ENCODE measurements around the gene KRT31. TPM values are rescaled to one million over a fixed set of nuclear protein-coding genes. Genes with fewer than 3 reads are reported as not detected.

Gene KRT31
- not detected in 2 replicates for total RNA-seq (ENCODE audit: low replicate concordance)

DNA sequence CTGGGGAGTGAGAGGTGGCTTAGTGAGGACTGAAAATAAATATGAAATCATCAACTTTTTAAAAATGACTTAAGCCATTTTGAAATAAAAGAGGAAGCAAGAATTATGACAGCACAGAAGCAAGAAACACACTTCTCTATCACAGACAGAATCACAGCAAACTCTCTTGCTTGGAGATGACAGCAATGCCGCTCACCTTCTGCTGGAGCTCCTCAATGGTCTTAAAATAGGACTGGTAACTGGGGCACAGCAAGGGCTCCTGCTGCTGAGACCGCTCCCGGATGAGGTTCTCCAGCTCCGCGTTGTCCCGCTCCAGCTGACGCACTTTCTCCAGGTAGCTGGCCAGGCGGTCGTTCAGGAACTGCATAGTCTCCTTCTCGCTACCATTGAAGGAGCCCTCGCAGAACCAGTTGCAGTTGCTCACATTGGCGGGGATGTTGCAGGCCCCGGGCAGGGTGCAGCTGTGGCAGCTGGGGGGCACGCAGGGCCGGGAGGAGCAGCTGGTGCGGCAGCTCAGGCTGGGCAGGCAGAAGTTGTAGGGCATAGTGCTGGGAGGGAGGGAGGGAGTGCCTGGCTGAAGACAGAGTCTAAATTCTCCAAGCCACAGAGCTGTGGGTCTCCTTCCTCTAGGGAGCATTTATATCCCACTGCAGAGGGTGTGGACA is at the start of gene KRT31:
TSS of gene KRT31 (minus strand) at position 613 of the 665 bp plus-strand sequence. CDS start at position 544, 69 bp downstream.
- no peak for DNase-seq (ENCODE audit: low spot score)
- Histone ChIP-seq H3K27ac (no peak within 1 kb of the TSS), H3K9ac (no peak within 1 kb of the TSS), H3K9me3 (ENCODE audit: low read depth) (no peaks in the 10 kb centered on the region), H4K20me1 (ENCODE audit: low read depth) (no peaks in the 10 kb centered on the region), H3K4me1 (no peaks in the 10 kb centered on the region), H3K27me3 (no peaks in the 10 kb centered on the region), H3K4me3 (no peak within 1 kb of the TSS), H2AFZ (replicated peaks) (no peak within 1 kb of the TSS), H3K36me3 (no peaks in the 10 kb centered on the region), H3F3A (ENCODE audit: low read depth) (no peaks in the 10 kb centered on the region), H3K4me2 (no peak within 1 kb of the TSS), H3K79me2 (ENCODE audit: low read depth) (no peaks in the 10 kb centered on the region)
- no peaks in the 10 kb centered on the region for H3K4me1 Mint-ChIP-seq
- no peaks in the 10 kb centered on the region for H3K36me3 Mint-ChIP-seq
- no peak within 1 kb of the TSS for H3K4me3 Mint-ChIP-seq
- TF ChIP-seq EZH2phosphoT487 (IDR thresholded peaks at IDR 0.05) (no peak), EZH2 (IDR thresholded peaks at IDR 0.05) (no peak)
- TF ChIP-seq, protein P1, sequence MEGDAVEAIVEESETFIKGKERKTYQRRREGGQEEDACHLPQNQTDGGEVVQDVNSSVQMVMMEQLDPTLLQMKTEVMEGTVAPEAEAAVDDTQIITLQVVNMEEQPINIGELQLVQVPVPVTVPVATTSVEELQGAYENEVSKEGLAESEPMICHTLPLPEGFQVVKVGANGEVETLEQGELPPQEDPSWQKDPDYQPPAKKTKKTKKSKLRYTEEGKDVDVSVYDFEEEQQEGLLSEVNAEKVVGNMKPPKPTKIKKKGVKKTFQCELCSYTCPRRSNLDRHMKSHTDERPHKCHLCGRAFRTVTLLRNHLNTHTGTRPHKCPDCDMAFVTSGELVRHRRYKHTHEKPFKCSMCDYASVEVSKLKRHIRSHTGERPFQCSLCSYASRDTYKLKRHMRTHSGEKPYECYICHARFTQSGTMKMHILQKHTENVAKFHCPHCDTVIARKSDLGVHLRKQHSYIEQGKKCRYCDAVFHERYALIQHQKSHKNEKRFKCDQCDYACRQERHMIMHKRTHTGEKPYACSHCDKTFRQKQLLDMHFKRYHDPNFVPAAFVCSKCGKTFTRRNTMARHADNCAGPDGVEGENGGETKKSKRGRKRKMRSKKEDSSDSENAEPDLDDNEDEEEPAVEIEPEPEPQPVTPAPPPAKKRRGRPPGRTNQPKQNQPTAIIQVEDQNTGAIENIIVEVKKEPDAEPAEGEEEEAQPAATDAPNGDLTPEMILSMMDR (IDR thresholded peaks at IDR 0.05), result no peak
- H3K27ac Mint-ChIP-seq, result no peak within 1 kb of the TSS
- H3K9me3 Mint-ChIP-seq, result no peaks in the 10 kb centered on the region
- peaks cover 5% of the 10 kb centered on the region for H3K27me3 Mint-ChIP-seq (ENCODE audit: insufficient read depth, low read depth)

DNA sequence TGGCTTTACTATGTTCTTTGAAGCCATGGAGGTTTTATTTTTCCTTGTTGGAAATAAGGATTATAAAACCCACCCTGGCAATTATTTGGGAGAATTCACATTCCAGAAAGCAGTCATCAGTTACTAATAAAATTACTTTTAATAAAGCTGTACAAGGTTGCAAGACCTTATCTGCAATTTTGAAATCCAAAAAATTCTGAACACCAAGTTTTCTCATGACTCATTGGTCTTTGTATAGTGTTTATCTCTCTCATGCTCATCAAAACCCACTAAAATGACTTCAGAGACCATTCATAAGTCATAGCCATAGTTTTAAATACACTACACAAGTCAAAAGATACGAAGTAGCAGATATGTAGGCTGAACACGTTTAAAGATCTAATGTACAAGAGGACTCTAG is 49.4 kb upstream of the KRT31 start:
- Histone ChIP-seq H3K79me2 (ENCODE audit: low read depth) (no peaks in the 10 kb centered on the region), H4K20me1 (ENCODE audit: low read depth) (no peaks in the 10 kb centered on the region), H3K27me3 (no peaks in the 10 kb centered on the region), H3K9ac (no peak overlapping the region), H3K36me3 (no peaks in the 10 kb centered on the region), H3F3A (ENCODE audit: low read depth) (no peaks in the 10 kb centered on the region), H2AFZ (replicated peaks) (no peak overlapping the region), H3K9me3 (ENCODE audit: low read depth) (no peaks in the 10 kb centered on the region), H3K4me2 (no peak overlapping the region), H3K27ac (no peak overlapping the region), H3K4me3 (no peak overlapping the region), H3K4me1 (no peaks in the 10 kb centered on the region)
- peaks cover 7% of the 10 kb centered on the region for H3K27me3 Mint-ChIP-seq (ENCODE audit: insufficient read depth, low read depth)
- no peak overlapping the region for H3K27ac Mint-ChIP-seq
- no peaks in the 10 kb centered on the region for H3K4me1 Mint-ChIP-seq
- DNase-seq (ENCODE audit: low spot score), result no peak
- TF ChIP-seq, protein P1 (IDR thresholded peaks at IDR 0.05), result no peak
- TF ChIP-seq EZH2 (IDR thresholded peaks at IDR 0.05) (no peak), EZH2phosphoT487 (IDR thresholded peaks at IDR 0.05) (no peak)
- no peaks in the 10 kb centered on the region for H3K36me3 Mint-ChIP-seq
- H3K4me3 Mint-ChIP-seq, result no peak overlapping the region
- peaks cover 9% of the 10 kb centered on the region for H3K9me3 Mint-ChIP-seq

- Histone ChIP-seq H4K20me1 (ENCODE audit: low read depth) (no peaks in the 10 kb centered on the region), H3F3A (ENCODE audit: low read depth) (no peaks in the 10 kb centered on the region), H3K36me3 (no peaks in the 10 kb centered on the region), H2AFZ (replicated peaks) (no peak overlapping the region), H3K9ac (no peak overlapping the region), H3K27me3 (no peaks in the 10 kb centered on the region), H3K4me1 (no peaks in the 10 kb centered on the region), H3K9me3 (ENCODE audit: low read depth) (no peaks in the 10 kb centered on the region), H3K4me2 (no peak overlapping the region), H3K27ac (no peak overlapping the region), H3K79me2 (ENCODE audit: low read depth) (no peaks in the 10 kb centered on the region), H3K4me3 (no peak overlapping the region)
- no peak for TF ChIP-seq EZH2 (IDR thresholded peaks at IDR 0.05)
- TF ChIP-seq, protein P1 (IDR thresholded peaks at IDR 0.05), result no peak
- no peak for TF ChIP-seq EZH2phosphoT487 (IDR thresholded peaks at IDR 0.05)
- H3K9me3 Mint-ChIP-seq, result peaks cover 4% of the 10 kb centered on the region
- no peak for DNase-seq (ENCODE audit: low spot score)
- H3K4me1 Mint-ChIP-seq, result no peaks in the 10 kb centered on the region
- H3K4me3 Mint-ChIP-seq, result no peak overlapping the region
- peaks cover 3% of the 10 kb centered on the region for H3K27me3 Mint-ChIP-seq (ENCODE audit: insufficient read depth, low read depth)
- no peak overlapping the region for H3K27ac Mint-ChIP-seq
- H3K36me3 Mint-ChIP-seq, result no peaks in the 10 kb centered on the region
Observed at GRCh38 chr17:41444640-41445039, 47.2 kb upstream of the KRT31 start.

Data from neural progenitor cell (in vitro differentiated cells).